C4-2B (cell line): Measurements from ENCODE around the gene MUL1.

Experiments
- ZFX ChIP-seq: fragments of 450-650 bp; IDR thresholded peaks from 2 replicates; pipeline ENCODE4 v1.6.1; 2017
- TF ChIP-seq, protein P1 (sequence below): fragments of 450-650 bp; conservative IDR thresholded peaks from 2 replicates; pipeline ENCODE4 v1.5.1; 2017; ENCODE audit warnings: mild to moderate bottlenecking

DNA sequence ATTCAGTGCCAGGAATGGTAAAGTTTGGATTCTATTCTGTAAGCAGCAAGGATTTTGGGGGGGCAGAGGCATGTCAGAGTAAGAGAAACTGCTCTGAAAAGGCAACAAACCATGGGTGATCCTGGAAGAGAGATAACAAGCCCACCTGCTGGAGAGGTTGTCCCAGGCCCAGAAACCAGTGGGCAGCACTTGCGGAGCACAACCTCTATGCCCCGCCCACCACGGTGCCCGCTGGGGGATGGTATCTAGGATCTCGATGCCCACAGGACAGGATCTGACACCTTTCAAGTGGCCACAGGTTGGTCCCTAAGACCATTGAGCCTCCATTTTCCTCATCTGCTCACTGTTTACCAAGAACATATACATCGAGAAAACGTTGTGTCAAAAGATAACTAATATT, 20.3 kb upstream of the MUL1 start:
- TF ChIP-seq, protein P1, sequence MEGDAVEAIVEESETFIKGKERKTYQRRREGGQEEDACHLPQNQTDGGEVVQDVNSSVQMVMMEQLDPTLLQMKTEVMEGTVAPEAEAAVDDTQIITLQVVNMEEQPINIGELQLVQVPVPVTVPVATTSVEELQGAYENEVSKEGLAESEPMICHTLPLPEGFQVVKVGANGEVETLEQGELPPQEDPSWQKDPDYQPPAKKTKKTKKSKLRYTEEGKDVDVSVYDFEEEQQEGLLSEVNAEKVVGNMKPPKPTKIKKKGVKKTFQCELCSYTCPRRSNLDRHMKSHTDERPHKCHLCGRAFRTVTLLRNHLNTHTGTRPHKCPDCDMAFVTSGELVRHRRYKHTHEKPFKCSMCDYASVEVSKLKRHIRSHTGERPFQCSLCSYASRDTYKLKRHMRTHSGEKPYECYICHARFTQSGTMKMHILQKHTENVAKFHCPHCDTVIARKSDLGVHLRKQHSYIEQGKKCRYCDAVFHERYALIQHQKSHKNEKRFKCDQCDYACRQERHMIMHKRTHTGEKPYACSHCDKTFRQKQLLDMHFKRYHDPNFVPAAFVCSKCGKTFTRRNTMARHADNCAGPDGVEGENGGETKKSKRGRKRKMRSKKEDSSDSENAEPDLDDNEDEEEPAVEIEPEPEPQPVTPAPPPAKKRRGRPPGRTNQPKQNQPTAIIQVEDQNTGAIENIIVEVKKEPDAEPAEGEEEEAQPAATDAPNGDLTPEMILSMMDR = no peak
- TF ChIP-seq ZFX = no peak
